SK-N-MC (cell line): ENCODE results near the gene PLXNA4.
"Not testable (repeated sequence)": the region's sequence is repeated elsewhere in the genome, so short reads cannot be mapped to it uniquely, and the experiment has no call there.

Experiments used
- DNase-seq: peaks from one replicate; pipeline ENCODE4 v3.0.0-alpha.2; 2011; ENCODE audit warnings: low read depth, low spot score
- H3K27ac ChIP-seq: fragments of 200-600 bp; sonication (generic); 2 replicates; pipeline ENCODE4 v1.5.1; 2016; ENCODE audit warnings: mixed run types
- H3K36me3 ChIP-seq: fragments of 200-600 bp; sonication (generic); 2 replicates; pipeline ENCODE4 v1.6.1; 2017; ENCODE audit warnings: antibody characterized with exemption, low read length, mixed read lengths; ENCODE audit not compliant: insufficient read depth
- H3K4me3 ChIP-seq: fragments of 200-600 bp; sonication (generic); 2 replicates; pipeline ENCODE4 v1.5.1; 2016
- H3K9ac ChIP-seq: fragments of 200-600 bp; sonication (generic); 2 replicates; pipeline ENCODE4 v1.8.0; 2017; ENCODE audit warnings: mixed run types, mixed read lengths; ENCODE audit not compliant: insufficient read length
- H3K9me3 ChIP-seq: fragments of 200-600 bp; sonication (generic); 2 replicates; pipeline ENCODE4 v1.6.1; 2017; ENCODE audit warnings: low read depth, mild to moderate bottlenecking, antibody characterized with exemption, low read length, moderate library complexity, mixed read lengths
- EZH2 ChIP-seq: fragments of 200-600 bp; sonication (generic); IDR thresholded peaks from one replicate; pipeline ENCODE4 v1.6.1; 2017; ENCODE audit warnings: antibody characterized with exemption
- FOXP2 ChIP-seq: optimal IDR thresholded peaks from 2 replicates; pipeline ENCODE3; 2011; ENCODE audit warnings: mild to moderate bottlenecking, moderate library complexity; ENCODE audit not compliant: insufficient read depth; ENCODE audit errors: extremely low read length, control extremely low read depth
- POLR2AphosphoS5 ChIP-seq: IDR thresholded peaks from 2 replicates; pipeline ENCODE4 v1.6.1; 2012; ENCODE audit warnings: mild to moderate bottlenecking, low read depth, low read length, borderline replicate concordance

Gene PLXNA4

DNA sequence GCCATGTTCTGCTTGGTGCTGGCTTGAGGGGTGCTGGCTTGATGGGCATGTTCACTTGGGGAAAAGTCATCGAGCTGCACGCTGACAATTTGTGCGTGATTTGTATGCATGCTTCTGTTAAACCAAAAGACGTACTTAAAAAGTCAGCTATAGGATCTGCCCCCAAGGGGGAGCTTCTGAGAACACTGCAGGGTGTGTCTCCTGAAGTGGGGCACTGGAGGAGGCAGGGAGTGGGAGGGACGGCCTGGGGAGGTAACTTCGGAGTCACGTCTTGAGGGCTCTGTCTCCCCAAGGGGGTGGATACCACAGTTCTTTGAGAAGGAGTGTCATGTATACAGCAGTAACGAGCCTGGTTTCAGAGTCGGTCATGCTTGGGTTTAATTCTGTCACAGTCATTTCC lies 406.5 kb downstream of the PLXNA4 start:
- Histone ChIP-seq H3K36me3 (no peaks in the 10 kb centered on the region), H3K9me3 (no peaks in the 10 kb centered on the region), H3K9ac (no peak overlapping the region), H3K4me3 (no peak overlapping the region), H3K27ac (no peak overlapping the region)
- DNase-seq: no peak
- TF ChIP-seq EZH2 (no peak), FOXP2 (no peak), POLR2AphosphoS5 (no peak)

DNA sequence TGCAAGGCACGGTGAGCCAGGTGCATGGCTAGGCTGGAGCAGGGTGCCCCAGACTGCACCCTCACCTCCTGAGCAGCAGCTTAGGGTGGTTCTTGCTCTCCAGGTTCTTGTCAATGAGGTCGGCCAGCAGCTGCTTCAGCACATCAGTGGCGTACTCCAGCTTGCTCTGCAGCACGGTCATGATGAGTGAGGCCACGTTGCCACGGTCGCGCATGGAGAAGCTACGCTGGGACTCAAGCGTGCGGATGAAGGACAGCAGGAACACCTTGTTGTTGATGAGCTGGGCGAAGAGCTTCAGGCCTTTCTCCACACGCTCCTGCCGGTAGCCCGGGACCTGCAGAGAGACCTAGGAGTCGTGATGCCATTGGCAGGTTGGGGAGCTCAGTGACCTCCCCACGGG lies 408.0 kb downstream of the PLXNA4 start:
- no peaks in the 10 kb centered on the region for H3K9me3 ChIP-seq
- H3K9ac ChIP-seq: no peak overlapping the region
- no peaks in the 10 kb centered on the region for H3K36me3 ChIP-seq
- no peak overlapping the region for H3K4me3 ChIP-seq
- DNase-seq: no peak
- no peak overlapping the region for H3K27ac ChIP-seq
- TF ChIP-seq FOXP2 (no peak), POLR2AphosphoS5 (no peak), EZH2 (no peak)

DNA sequence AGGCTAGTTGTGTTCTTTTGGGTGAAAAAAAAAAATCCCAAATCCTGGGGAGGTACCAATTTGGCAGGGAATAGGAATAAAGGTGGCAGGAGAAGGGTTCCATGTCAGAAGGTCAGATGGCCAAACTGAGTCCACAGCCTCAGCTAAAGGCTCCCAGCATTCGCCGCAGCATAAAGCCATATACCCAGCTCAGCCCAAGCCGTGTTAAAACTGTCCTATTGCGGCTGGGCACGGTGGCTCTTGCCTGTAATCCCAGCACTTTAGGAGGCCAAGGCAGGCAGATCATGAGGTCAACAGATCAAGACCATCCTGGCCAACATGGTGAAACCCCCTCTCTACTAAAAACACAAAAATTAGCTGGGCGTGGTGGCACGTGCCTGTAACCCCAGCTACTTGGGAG lies 410.6 kb downstream of the PLXNA4 start:
- not testable (repeated sequence) for H3K36me3 ChIP-seq, H3K4me3 ChIP-seq, DNase-seq, H3K27ac ChIP-seq, H3K9me3 ChIP-seq, H3K9ac ChIP-seq

DNA sequence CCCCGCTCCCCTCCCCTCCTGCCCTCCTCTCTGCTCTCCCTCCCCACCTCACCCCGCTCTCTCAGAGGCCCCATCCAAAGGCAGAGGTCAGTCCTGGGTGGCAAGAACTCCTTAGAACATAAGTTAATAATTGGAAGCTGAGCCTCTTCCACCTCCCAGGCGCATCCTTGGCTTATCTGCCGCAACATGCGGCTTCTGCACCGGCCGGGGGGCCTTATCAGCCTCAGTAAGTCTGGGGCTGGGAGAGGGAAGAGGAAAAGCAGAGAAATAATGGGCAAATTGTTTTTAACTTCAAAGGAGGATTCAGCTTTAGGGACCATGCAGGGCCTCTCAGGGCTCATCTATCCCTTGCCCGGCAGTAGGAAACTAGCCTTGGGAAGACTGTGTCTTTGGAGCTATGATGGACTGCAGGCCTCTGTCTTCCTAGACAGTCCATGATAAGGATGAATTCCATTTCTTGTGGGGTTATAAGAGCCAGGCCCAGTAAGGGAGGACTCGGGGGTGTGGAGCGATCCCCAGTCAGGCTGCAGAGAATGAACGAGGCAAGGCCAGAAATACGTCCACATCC lies 411.6 kb downstream of the PLXNA4 start:
- DNase-seq: no peak
- H3K9ac ChIP-seq: no peak overlapping the region
- no peaks in the 10 kb centered on the region for H3K36me3 ChIP-seq
- H3K4me3 ChIP-seq: no peak overlapping the region
- no peaks in the 10 kb centered on the region for H3K9me3 ChIP-seq
- no peak for TF ChIP-seq EZH2
- TF ChIP-seq POLR2AphosphoS5: no peak
- TF ChIP-seq FOXP2: no peak
- H3K27ac ChIP-seq: no peak overlapping the region

DNA sequence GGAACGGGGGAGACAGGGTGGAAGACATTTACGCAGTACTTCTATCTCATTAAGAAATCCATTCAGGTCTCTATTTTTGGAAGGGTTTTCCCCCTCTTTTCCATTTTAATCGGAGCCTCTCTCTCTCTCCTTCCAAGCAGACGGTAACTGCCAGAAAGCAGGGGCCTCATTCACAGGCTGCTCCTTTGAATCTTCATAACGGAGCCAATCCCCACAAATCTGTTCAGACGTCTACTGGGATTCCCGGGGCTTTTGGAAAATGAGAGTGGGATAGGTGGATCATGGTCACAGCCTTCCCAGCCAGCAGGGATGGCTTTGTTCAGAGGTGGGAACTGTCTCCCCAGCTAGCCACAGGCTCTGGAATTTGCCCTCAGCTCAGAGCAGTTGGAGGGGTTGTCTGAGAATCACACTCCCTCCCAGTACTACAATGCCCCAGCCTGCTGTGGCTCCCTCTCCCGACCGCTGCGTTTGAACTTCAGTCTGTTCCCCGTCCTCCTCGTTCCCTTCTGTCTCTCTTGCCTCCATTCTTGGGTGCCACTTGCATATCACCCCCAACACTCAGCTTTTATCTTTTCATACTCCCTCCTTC lies 413.6 kb downstream of the PLXNA4 start:
- Histone ChIP-seq H3K27ac (no peak overlapping the region), H3K4me3 (no peak overlapping the region), H3K36me3 (no peaks in the 10 kb centered on the region), H3K9me3 (no peaks in the 10 kb centered on the region), H3K9ac (no peak overlapping the region)
- TF ChIP-seq FOXP2: no peak
- TF ChIP-seq EZH2: no peak
- no peak for TF ChIP-seq POLR2AphosphoS5
- DNase-seq: no peak

DNA sequence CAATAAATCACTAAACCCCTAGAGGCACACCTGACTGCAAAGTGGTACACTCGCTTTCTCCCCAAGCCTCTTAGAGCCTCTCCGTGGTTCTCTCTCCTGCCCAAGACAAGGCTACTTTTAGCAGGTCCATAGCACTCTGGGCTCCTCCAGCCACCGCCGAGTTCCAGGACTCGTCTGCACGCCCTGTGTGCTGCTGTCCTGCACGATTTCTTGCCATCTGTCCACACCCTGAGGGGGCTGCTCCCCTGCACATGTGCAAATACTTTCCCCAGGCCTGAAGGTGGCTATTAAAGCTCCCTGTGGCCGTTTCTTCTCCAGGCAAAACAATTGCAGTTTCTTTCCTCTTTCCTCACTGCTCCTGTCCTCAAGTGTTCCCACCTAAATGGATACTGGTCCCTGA lies 414.3 kb downstream of the PLXNA4 start:
- no peaks in the 10 kb centered on the region for H3K9me3 ChIP-seq
- no peaks in the 10 kb centered on the region for H3K36me3 ChIP-seq
- DNase-seq: no peak

DNA sequence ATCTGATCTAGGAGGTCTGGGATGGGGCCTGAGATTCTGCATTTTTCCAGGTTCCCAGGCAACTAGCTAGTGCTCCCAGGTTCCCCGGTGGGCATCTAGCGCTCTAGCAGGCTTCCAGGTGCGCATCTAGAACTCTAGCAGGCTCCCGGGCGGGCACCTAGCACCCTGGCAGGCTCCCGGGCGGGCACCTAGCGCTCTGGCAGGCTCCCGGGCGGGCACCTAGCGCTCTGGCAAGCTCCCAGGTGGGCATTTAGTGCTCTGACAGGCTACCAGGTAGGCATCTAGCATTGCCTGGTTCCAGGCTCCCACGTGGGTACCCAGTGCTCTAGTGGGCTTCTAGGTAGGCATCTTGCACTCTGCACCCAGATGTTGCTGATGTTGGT lies 414.7 kb downstream of the PLXNA4 start:
- Histone ChIP-seq H3K9ac (no peak overlapping the region), H3K27ac (no peak overlapping the region), H3K9me3 (no peaks in the 10 kb centered on the region), H3K4me3 (no peak overlapping the region), H3K36me3 (no peaks in the 10 kb centered on the region)
- no peak for DNase-seq
- TF ChIP-seq POLR2AphosphoS5 (no peak), EZH2 (no peak), FOXP2 (no peak)

More for the DNA sequence above, 414.3 kb downstream of the PLXNA4 start:
- H3K27ac ChIP-seq: no peak overlapping the region
- TF ChIP-seq FOXP2 (no peak), EZH2 (no peak), POLR2AphosphoS5 (no peak)
- H3K9ac ChIP-seq: no peak overlapping the region
- H3K4me3 ChIP-seq: no peak overlapping the region

DNA sequence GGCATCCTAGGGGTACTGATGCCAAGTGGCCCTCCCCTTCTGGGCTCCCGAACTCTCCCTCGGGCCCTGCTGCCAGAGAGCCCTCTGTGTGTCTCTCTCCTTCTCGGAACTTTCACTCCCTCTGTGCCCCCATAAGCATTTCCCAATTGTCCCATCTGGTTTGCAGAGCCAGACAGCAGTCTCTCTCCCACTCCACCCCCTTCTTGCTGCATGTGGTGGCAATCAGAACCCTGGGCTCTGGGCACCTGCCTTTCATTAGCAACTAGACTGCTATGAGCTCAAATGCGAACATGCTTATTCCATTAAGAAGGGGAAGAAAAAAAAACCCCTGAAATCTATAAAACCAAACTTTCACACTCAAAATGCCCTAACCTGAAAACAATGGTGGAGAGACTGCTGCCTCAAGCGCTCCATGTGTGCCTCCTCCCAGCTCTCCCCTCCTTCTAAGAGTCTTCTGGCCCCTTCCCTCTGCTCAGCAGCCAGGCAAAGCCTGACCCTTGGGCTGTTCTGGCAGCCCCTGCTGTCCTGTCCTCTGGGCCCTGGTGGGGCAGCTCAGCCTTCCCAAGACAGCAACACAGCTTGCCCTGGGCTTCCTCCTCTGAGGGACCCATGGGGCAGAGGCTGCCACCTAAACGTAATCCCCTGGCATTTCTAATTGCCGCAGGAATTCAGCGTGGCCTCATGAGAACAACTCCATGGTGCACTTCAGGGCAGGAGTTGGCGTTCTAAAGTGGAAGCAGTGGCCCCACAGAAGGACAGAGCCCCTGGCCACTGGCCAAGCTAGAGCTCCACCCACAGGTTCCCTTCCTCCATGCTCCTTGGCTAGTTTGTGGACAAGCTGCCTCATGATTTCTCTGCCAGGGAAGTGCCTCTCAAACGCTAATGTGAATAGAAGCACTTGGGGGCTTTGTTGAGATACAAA lies 415.4 kb downstream of the PLXNA4 start:
- no peak overlapping the region for H3K4me3 ChIP-seq
- no peak overlapping the region for H3K27ac ChIP-seq
- no peaks in the 10 kb centered on the region for H3K9me3 ChIP-seq
- TF ChIP-seq EZH2 (no peak), POLR2AphosphoS5 (no peak), FOXP2 (no peak)
- no peak overlapping the region for H3K9ac ChIP-seq
- DNase-seq: no peak
- no peaks in the 10 kb centered on the region for H3K36me3 ChIP-seq

DNA sequence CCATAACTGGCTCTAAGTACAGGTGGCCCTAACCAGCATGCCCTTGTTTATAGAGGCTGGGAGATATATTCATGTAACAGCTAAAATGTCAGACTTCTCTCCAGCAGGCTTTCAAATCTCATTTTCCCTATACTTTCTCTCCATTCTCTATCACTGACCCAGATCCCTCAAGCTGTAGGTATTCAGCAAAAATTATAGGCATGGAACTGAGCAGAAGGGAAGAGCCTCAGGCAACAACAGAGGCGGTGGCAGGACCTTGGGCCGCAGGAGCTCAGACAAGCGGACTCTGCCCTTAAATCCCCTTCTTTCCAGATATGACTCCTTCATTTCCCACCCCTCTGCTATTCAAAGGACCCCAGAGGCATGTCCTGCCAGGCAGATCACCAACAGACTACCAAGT lies 417.4 kb downstream of the PLXNA4 start:
- no peaks in the 10 kb centered on the region for H3K9me3 ChIP-seq
- no peak for TF ChIP-seq POLR2AphosphoS5
- TF ChIP-seq FOXP2: no peak
- TF ChIP-seq EZH2: no peak
- no peaks in the 10 kb centered on the region for H3K36me3 ChIP-seq
- H3K4me3 ChIP-seq: no peak overlapping the region
- no peak overlapping the region for H3K27ac ChIP-seq
- H3K9ac ChIP-seq: no peak overlapping the region
- no peak for DNase-seq
